ENCODE measurements around the gene LSMEM2. TPM values are rescaled to one million over a fixed set of nuclear protein-coding genes. Genes with fewer than 3 reads are reported as not detected.

The LSMEM2 gene
- total RNA-seq, 4 donors from 2014 or later, result 0.30 TPM; not detected in 3

DNA sequence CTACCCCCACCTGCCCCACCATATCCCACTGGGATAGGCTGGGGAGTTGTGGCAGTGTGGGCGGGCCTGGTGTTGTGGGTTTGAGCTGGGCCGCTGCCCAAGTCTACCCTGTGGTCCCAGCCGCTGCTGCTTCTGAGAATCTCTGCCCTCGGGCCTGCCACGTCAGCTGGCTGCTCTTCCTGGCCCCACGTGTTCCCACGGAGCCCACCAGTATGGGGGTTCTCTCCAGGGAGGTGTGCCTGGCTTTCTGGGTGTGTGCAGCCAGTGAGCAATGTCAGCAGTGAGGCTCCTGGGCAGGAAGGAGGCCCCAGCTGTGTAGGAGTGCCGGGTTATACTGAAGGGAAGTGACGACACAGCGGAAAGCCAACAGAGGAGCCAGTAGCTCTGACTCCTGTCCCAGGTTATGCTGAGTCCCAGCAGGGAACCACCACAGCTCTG is 32.4 kb upstream of the LSMEM2 start:
- H3K9me3 ChIP-seq, result no peaks in the 10 kb centered on the region
- peaks cover 3% of the 10 kb centered on the region for H3K36me3 ChIP-seq
- no CpG with 5 or more reads among the region's 10 CpGs for WGBS
- H3K4me1 ChIP-seq, result peaks cover 99% of the 10 kb centered on the region
- H3K27me3 ChIP-seq, result no peaks in the 10 kb centered on the region
- no peak for DNase-seq (ENCODE audit: low spot score in 2 of 2)
- peak overlapping the region; percentile 40 for H3K4me3 ChIP-seq
- H3K27ac ChIP-seq, result peak overlapping the region; percentile 76
- TF ChIP-seq EP300 (IDR thresholded peaks at IDR 0.05), result no peak

DNA sequence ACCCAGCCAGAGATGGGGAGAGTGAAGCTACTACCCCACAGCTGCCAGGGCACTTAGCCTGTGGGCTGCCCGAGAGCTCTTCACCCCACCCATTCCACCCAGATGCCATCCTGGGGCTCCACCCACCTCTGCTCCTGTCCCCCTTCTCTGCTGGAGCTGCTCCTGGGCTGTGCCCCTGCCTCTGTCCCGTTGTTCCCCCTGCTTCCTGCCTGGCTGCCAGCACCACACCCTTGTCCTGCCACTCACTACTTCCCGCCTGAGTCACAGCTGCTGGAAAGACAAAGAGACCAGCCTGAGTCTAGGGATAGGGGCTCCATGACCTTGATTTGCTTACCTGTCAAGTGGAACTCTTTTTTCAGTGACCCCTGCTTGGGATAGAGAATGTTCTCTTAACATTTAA is 30.5 kb upstream of the LSMEM2 start:
- Histone ChIP-seq H3K4me3 (no peak overlapping the region), H3K27ac (peak overlapping the region; percentile 76), H3K9me3 (no peaks in the 10 kb centered on the region), H3K36me3 (peaks cover 17% of the 10 kb centered on the region), H3K4me1 (peaks cover 87% of the 10 kb centered on the region), H3K27me3 (no peaks in the 10 kb centered on the region)
- DNase-seq (ENCODE audit: low spot score in 2 of 2), result peak in 1 of 2 donors; percentile 87
- WGBS, result 9% methylated on average over 3 of the region's 3 CpGs
- TF ChIP-seq POLR2A (IDR thresholded peaks at IDR 0.05), result no peak
- TF ChIP-seq POLR2AphosphoS5 (IDR thresholded peaks at IDR 0.05), result no peak
- no peak for TF ChIP-seq EP300 (IDR thresholded peaks at IDR 0.05)
- TF ChIP-seq, protein P1, sequence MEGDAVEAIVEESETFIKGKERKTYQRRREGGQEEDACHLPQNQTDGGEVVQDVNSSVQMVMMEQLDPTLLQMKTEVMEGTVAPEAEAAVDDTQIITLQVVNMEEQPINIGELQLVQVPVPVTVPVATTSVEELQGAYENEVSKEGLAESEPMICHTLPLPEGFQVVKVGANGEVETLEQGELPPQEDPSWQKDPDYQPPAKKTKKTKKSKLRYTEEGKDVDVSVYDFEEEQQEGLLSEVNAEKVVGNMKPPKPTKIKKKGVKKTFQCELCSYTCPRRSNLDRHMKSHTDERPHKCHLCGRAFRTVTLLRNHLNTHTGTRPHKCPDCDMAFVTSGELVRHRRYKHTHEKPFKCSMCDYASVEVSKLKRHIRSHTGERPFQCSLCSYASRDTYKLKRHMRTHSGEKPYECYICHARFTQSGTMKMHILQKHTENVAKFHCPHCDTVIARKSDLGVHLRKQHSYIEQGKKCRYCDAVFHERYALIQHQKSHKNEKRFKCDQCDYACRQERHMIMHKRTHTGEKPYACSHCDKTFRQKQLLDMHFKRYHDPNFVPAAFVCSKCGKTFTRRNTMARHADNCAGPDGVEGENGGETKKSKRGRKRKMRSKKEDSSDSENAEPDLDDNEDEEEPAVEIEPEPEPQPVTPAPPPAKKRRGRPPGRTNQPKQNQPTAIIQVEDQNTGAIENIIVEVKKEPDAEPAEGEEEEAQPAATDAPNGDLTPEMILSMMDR (IDR thresholded peaks at IDR 0.05), result no peak

DNA sequence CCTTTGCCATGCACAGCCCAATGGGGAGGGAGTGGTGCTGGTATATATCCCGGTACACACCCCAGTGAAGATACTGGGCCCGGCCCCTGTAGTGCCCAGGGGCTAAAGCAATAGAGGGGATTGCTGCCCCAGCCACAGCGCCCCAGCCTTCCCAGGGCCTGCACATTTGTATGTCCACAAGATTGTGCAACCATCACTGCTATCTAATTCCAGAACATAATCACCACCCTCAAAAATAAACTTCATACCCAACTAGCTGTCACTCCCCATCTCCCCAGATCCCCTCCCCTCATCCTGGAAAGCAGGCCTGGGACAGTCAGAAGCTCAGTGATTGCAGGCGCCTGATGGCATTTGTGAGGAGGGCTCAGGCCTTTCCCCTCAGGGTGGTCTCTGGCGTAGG is 29.4 kb upstream of the LSMEM2 start:
- Histone ChIP-seq H3K4me1 (peaks cover 82% of the 10 kb centered on the region), H3K27ac (peak overlapping the region; percentile 76), H3K27me3 (no peaks in the 10 kb centered on the region), H3K9me3 (no peaks in the 10 kb centered on the region), H3K4me3 (no peak overlapping the region), H3K36me3 (peaks cover 13% of the 10 kb centered on the region)
- no peak for TF ChIP-seq POLR2A (IDR thresholded peaks at IDR 0.05)
- TF ChIP-seq EP300 (IDR thresholded peaks at IDR 0.05), result no peak
- TF ChIP-seq, protein P1 (IDR thresholded peaks at IDR 0.05), result no peak
- no peak for TF ChIP-seq POLR2AphosphoS5 (IDR thresholded peaks at IDR 0.05)
- no peak for DNase-seq (ENCODE audit: low spot score in 2 of 2)
- 81% methylated on average over 3 of the region's 5 CpGs for WGBS

DNA sequence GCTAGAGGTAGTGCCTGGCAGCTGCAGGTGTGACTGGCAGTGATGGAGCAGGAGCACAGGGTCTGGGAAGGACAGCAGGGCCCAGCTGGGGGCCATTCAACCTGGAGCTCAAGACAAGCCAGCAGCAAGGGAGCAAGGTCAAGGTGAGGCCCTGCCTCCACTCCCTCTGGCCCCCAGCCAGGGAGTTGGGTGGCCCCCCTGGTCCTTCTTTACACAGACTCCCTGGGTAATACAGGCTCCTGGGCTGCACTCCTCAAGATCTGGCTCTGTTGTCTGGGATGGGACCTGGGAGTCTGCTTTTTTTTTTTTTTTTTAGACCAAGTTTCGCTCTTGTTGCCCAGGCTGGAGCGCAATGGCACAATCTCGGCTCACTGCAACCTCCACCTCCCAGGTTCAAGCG is 28.4 kb upstream of the LSMEM2 start:
- TF ChIP-seq, protein P1 (IDR thresholded peaks at IDR 0.05), result no peak
- TF ChIP-seq EP300 (IDR thresholded peaks at IDR 0.05), result no peak
- TF ChIP-seq POLR2A (IDR thresholded peaks at IDR 0.05), result no peak
- TF ChIP-seq POLR2AphosphoS5 (IDR thresholded peaks at IDR 0.05), result no peak

DNA sequence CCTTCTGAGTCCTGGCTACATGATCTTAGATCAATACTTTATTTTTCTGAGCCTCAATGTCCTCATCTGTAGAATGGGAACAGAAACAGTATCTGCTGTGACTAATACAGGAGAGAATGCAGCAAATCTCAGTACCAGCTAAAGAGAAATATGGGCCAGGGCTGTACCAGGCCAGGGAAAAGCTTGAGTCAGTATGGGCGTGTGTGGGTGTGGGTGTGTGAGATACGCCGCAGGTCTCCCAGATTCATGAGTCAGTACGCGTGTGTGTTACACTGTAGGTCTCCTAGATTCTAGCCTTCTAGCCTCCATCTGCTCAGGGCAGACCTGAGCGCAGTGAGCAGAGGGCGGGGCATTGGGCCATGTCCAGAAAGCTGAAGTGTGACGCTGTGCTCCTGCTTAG is 27.7 kb upstream of the LSMEM2 start:
- no peaks in the 10 kb centered on the region for H3K9me3 ChIP-seq
- peak overlapping the region; percentile 60 for H3K27ac ChIP-seq
- H3K27me3 ChIP-seq, result no peaks in the 10 kb centered on the region
- TF ChIP-seq, protein P1 (IDR thresholded peaks at IDR 0.05), result no peak
- TF ChIP-seq POLR2A (IDR thresholded peaks at IDR 0.05) (no peak), POLR2AphosphoS5 (IDR thresholded peaks at IDR 0.05) (no peak), EP300 (IDR thresholded peaks at IDR 0.05) (no peak)
- peaks cover 80% of the 10 kb centered on the region for H3K4me1 ChIP-seq
- WGBS, result 38% methylated on average over 8 of the region's 8 CpGs
- H3K36me3 ChIP-seq, result peaks cover 16% of the 10 kb centered on the region
- H3K4me3 ChIP-seq, result no peak overlapping the region
- no peak for DNase-seq (ENCODE audit: low spot score in 2 of 2)

More for the DNA sequence above, 28.4 kb upstream of the LSMEM2 start:
- Histone ChIP-seq H3K36me3 (peaks cover 13% of the 10 kb centered on the region), H3K4me3 (no peak overlapping the region), H3K27ac (peak overlapping the region; percentile 60), H3K4me1 (peaks cover 82% of the 10 kb centered on the region), H3K9me3 (no peaks in the 10 kb centered on the region), H3K27me3 (no peaks in the 10 kb centered on the region)
- WGBS, result 83% methylated on average over 4 of the region's 4 CpGs
- DNase-seq (ENCODE audit: low spot score in 2 of 2), result no peak
